ENCODE results near the gene MET. TPM values are rescaled to one million over a fixed set of nuclear protein-coding genes. Genes with fewer than 3 reads are reported as not detected.

The MET gene
- total and polyA plus RNA-seq, 10 of the 15 experiments (the other 5 are each of a cell fraction or from before 2014, with no cell fraction given), result 0.01 to 0.21 TPM; not detected in 8

- SMC1A ChIA-PET (ENCODE audit: uncharacterized antibody, unreplicated experiment), result interaction anchor here (0.8 to 1.6 kb wide), 5 partner anchors 8 to 44 kb away, joined by 3 to 9 read pairs (median 4); no protein-coding TSS in a partner anchor
- Histone ChIP-seq H4K20me1 (ENCODE audit: control insufficient read depth, insufficient read depth) (no peaks in the 10 kb centered on the region), H2AFZ (ENCODE audit: control insufficient read depth, low read depth, low read length) (no peak overlapping the region), H3K27ac (ENCODE audit: control insufficient read depth, insufficient read depth) (no peak overlapping the region; the same call in 1 of the 2 replicates), H3K79me2 (ENCODE audit: control insufficient read depth, insufficient read depth, low read length) (no peaks in the 10 kb centered on the region), H3K36me3 (ENCODE audit: control insufficient read depth in 2 of 2, insufficient read depth in 2 of 2, low read length in 1 of 2) (no peaks in the 10 kb centered on the region), H3K4me2 (ENCODE audit: control insufficient read depth, insufficient read depth) (no peak overlapping the region), H3K9ac (ENCODE audit: control insufficient read depth, insufficient read depth, low read length) (no peak overlapping the region), H3K27me3 (replicated peaks in 1 of 2; ENCODE audit: control insufficient read depth in 2 of 2, insufficient read depth in 2 of 2, low read length in 1 of 2) (no peaks in the 10 kb centered on the region; a peak in 1 of 4 replicates), H3K4me1 (ENCODE audit: control insufficient read depth, insufficient read depth, low read length) (peaks cover 16% of the 10 kb centered on the region), H3K9me3 (replicated peaks; ENCODE audit: control insufficient read depth, insufficient read depth, low read length) (no peaks in the 10 kb centered on the region), H3K4me3 (no peak overlapping the region)
- ATAC-seq, result no peak
- 98% methylated on average over 2 of the region's 2 CpGs for WGBS (ENCODE audit: insufficient coverage, insufficient replicate concordance, low lambda C conversion rate, missing lambda C conversion rate)
- FAIRE-seq, result no peak
- DNase-seq (ENCODE audit: low read depth, low spot score), result no peak
- intact Hi-C loops (cut with micrococcal nuclease; ENCODE audit: unreplicated experiment) (no loop called here), in situ Hi-C loops (cut with MboI) (no loop called here)
- no TSS peak for BruUV-seq (replicated peaks)
- POLR2A ChIA-PET, result interaction anchor here (0.6 kb wide), 1 partner anchor 1533 kb away, joined by 3 read pairs; no protein-coding TSS in a partner anchor
- RAD21 ChIA-PET (ENCODE audit: unreplicated experiment), result no interaction called here
- CTCF ChIA-PET, result interaction anchor here (0.7 kb wide), 1 partner anchor 37 kb away, joined by 3 read pairs; no protein-coding TSS in a partner anchor
- TF ChIP-seq, protein P1, sequence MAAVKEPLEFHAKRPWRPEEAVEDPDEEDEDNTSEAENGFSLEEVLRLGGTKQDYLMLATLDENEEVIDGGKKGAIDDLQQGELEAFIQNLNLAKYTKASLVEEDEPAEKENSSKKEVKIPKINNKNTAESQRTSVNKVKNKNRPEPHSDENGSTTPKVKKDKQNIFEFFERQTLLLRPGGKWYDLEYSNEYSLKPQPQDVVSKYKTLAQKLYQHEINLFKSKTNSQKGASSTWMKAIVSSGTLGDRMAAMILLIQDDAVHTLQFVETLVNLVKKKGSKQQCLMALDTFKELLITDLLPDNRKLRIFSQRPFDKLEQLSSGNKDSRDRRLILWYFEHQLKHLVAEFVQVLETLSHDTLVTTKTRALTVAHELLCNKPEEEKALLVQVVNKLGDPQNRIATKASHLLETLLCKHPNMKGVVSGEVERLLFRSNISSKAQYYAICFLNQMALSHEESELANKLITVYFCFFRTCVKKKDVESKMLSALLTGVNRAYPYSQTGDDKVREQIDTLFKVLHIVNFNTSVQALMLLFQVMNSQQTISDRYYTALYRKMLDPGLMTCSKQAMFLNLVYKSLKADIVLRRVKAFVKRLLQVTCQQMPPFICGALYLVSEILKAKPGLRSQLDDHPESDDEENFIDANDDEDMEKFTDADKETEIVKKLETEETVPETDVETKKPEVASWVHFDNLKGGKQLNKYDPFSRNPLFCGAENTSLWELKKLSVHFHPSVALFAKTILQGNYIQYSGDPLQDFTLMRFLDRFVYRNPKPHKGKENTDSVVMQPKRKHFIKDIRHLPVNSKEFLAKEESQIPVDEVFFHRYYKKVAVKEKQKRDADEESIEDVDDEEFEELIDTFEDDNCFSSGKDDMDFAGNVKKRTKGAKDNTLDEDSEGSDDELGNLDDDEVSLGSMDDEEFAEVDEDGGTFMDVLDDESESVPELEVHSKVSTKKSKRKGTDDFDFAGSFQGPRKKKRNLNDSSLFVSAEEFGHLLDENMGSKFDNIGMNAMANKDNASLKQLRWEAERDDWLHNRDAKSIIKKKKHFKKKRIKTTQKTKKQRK (IDR thresholded peaks at IDR 0.05; ENCODE audit: low read depth, low read length), result no peak
- TF ChIP-seq CBX3 (IDR thresholded peaks at IDR 0.05; ENCODE audit: borderline replicate concordance, low read depth) (no peak), KLF5 (IDR thresholded peaks at IDR 0.05; ENCODE audit: partially characterized antibody) (no peak), TCF12 (IDR thresholded peaks at IDR 0.05; ENCODE audit: low read depth, low read length) (no peak), TBL1XR1 (IDR thresholded peaks at IDR 0.05; ENCODE audit: low read depth, low read length) (no peak), ZBED1 (IDR thresholded peaks at IDR 0.05; ENCODE audit: borderline replicate concordance) (no peak), CUX1 (IDR thresholded peaks at IDR 0.05; ENCODE audit: insufficient replicate concordance, low read depth, low read length) (no peak), BCLAF1 (IDR thresholded peaks at IDR 0.05) (no peak), MAX (IDR thresholded peaks at IDR 0.05; ENCODE audit: low read depth, low read length) (no peak), BMI1 (IDR thresholded peaks at IDR 0.05; ENCODE audit: borderline replicate concordance) (no peak)
- TF ChIP-seq, protein P2, sequence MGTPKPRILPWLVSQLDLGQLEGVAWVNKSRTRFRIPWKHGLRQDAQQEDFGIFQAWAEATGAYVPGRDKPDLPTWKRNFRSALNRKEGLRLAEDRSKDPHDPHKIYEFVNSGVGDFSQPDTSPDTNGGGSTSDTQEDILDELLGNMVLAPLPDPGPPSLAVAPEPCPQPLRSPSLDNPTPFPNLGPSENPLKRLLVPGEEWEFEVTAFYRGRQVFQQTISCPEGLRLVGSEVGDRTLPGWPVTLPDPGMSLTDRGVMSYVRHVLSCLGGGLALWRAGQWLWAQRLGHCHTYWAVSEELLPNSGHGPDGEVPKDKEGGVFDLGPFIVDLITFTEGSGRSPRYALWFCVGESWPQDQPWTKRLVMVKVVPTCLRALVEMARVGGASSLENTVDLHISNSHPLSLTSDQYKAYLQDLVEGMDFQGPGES (IDR thresholded peaks at IDR 0.05), result no peak
These were observed 40.3 kb upstream of the MET start for GRCh38 chr7:116631676-116632075.
